ENCODE results near the gene BNC2.

BNC2 gene

GRCh38 chr9:16821344-16821743, 49.1 kb downstream of the BNC2 start:
- no peak for DNase-seq
- no peaks in the 10 kb centered on the region for H3K36me3 Mint-ChIP-seq (ENCODE audit: low read depth)
- H3K27me3 Mint-ChIP-seq (ENCODE audit: low read depth, poor library complexity): peaks cover 3% of the 10 kb centered on the region
- no peak overlapping the region for H3K4me3 Mint-ChIP-seq
- H3K4me1 Mint-ChIP-seq: peaks cover 36% of the 10 kb centered on the region
- H3K27ac Mint-ChIP-seq: no peak overlapping the region
- no peaks in the 10 kb centered on the region for H3K9me3 Mint-ChIP-seq
- TF ChIP-seq CTCF (IDR thresholded peaks at IDR 0.05): no peak

GRCh38 chr9:16817514-16817913, 53.0 kb downstream of the BNC2 start:
- H3K9me3 Mint-ChIP-seq: no peaks in the 10 kb centered on the region
- no peak overlapping the region for H3K27ac Mint-ChIP-seq
- peaks cover 6% of the 10 kb centered on the region for H3K27me3 Mint-ChIP-seq (ENCODE audit: low read depth, poor library complexity)
- H3K36me3 Mint-ChIP-seq (ENCODE audit: low read depth): no peaks in the 10 kb centered on the region
- H3K4me1 Mint-ChIP-seq: peaks cover 16% of the 10 kb centered on the region
- H3K4me3 Mint-ChIP-seq: no peak overlapping the region
- no peak for TF ChIP-seq CTCF (IDR thresholded peaks at IDR 0.05)
- DNase-seq: no peak

- Mint-ChIP-seq H3K27ac (no peak overlapping the region), H3K9me3 (no peaks in the 10 kb centered on the region), H3K4me1 (peaks cover 16% of the 10 kb centered on the region), H3K27me3 (ENCODE audit: low read depth, poor library complexity) (peaks cover 6% of the 10 kb centered on the region), H3K36me3 (ENCODE audit: low read depth) (no peaks in the 10 kb centered on the region), H3K4me3 (no peak overlapping the region)
- no peak for DNase-seq
- TF ChIP-seq CTCF (IDR thresholded peaks at IDR 0.05): no peak
These were observed 53.5 kb downstream of the BNC2 start for GRCh38 chr9:16817002-16817401.

- H3K36me3 Mint-ChIP-seq (ENCODE audit: low read depth): no peaks in the 10 kb centered on the region
- DNase-seq: no peak
- H3K27ac Mint-ChIP-seq: no peak overlapping the region
- H3K27me3 Mint-ChIP-seq (ENCODE audit: low read depth, poor library complexity): peaks cover 3% of the 10 kb centered on the region
- peaks cover 21% of the 10 kb centered on the region for H3K4me1 Mint-ChIP-seq
- no peak for TF ChIP-seq CTCF (IDR thresholded peaks at IDR 0.05)
- no peak overlapping the region for H3K4me3 Mint-ChIP-seq
- H3K9me3 Mint-ChIP-seq: no peaks in the 10 kb centered on the region
These were observed 54.5 kb downstream of the BNC2 start for GRCh38 chr9:16816011-16816410.

GRCh38 chr9:16815079-16815478, 55.4 kb downstream of the BNC2 start:
- DNase-seq: no peak
- Mint-ChIP-seq H3K4me3 (no peak overlapping the region), H3K9me3 (no peaks in the 10 kb centered on the region), H3K27me3 (ENCODE audit: low read depth, poor library complexity) (peaks cover 3% of the 10 kb centered on the region), H3K27ac (no peak overlapping the region), H3K36me3 (ENCODE audit: low read depth) (no peaks in the 10 kb centered on the region), H3K4me1 (peaks cover 26% of the 10 kb centered on the region)
- no peak for TF ChIP-seq CTCF (IDR thresholded peaks at IDR 0.05)

- no peak for DNase-seq
- Mint-ChIP-seq H3K27me3 (ENCODE audit: low read depth, poor library complexity) (peaks cover 3% of the 10 kb centered on the region), H3K4me1 (peaks cover 32% of the 10 kb centered on the region), H3K4me3 (no peak overlapping the region), H3K9me3 (no peaks in the 10 kb centered on the region), H3K27ac (no peak overlapping the region), H3K36me3 (ENCODE audit: low read depth) (no peaks in the 10 kb centered on the region)
- TF ChIP-seq CTCF (IDR thresholded peaks at IDR 0.05): no peak
These were observed 56.6 kb downstream of the BNC2 start for GRCh38 chr9:16813838-16814237.
